GM23248 (cell line): ENCODE measurements around the gene RASGRF1.

Source experiments
- EZH2 ChIP-seq: fragments of 200-600 bp; sonication (generic); IDR thresholded peaks from 2 replicates; pipeline ENCODE4 v1.6.1; 2018; ENCODE audit warnings: antibody characterized with exemption, mild to moderate bottlenecking; ENCODE audit not compliant: insufficient read depth, poor library complexity, severe bottlenecking
- EZH2phosphoT487 ChIP-seq: fragments of 200-600 bp; sonication (generic); IDR thresholded peaks from 2 replicates; pipeline ENCODE4 v1.6.1; 2018; ENCODE audit warnings: antibody characterized with exemption, moderate library complexity, mild to moderate bottlenecking, low read depth; ENCODE audit not compliant: insufficient read depth

DNA sequence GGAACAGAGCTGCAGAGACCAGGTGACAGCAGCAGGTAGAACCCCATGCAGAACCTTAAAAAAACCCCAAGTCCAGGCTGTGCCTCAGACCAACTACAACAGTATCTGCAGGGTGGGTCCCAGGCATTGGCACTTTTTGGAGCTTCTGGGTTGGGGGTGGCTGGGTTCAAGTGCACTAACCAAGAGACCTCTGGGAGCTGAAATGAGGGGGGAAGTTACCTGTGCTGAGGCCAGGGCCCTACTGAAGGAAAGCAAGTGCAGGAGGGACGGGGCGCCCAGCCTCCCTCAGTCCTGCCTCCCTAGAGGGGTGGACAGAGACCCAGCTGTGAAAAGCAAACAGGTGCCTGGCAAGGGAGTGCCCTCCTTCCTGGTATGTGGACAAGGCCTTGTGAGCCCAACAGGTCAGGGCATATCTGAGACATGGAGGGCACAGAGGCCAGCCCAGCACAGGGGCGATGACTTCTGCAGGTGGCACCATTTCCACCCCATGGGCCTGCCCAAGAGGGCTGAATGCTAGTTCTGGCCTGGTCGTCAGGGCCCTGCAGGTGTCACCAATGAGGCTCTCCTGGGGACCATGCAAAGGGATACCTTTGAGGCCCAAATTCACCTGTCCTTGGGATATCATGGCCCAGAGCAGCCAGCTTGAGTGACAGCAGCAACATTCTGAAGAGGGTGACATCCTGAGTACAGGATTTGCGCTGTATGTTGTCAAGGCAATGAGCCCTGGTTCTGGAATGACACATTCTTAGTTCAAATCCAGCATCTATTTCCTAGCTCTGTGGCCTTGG, 164.4 kb downstream of the RASGRF1 start:
- TF ChIP-seq EZH2 (no peak), EZH2phosphoT487 (no peak)
